GM18870 (cell line): Measurements from ENCODE around the gene GOLGB1.

Experiments used
- ATAC-seq: cut with Tn5 transposase; IDR thresholded peaks from one replicate; pipeline ENCODE4 v1.9.1; 2021; ENCODE audit warnings: moderate library complexity; ENCODE audit not compliant: unreplicated experiment

Gene GOLGB1

GRCh38 chr3:121645054-121645453 lies 104.5 kb downstream of the GOLGB1 start:
- no peak for ATAC-seq

DNA sequence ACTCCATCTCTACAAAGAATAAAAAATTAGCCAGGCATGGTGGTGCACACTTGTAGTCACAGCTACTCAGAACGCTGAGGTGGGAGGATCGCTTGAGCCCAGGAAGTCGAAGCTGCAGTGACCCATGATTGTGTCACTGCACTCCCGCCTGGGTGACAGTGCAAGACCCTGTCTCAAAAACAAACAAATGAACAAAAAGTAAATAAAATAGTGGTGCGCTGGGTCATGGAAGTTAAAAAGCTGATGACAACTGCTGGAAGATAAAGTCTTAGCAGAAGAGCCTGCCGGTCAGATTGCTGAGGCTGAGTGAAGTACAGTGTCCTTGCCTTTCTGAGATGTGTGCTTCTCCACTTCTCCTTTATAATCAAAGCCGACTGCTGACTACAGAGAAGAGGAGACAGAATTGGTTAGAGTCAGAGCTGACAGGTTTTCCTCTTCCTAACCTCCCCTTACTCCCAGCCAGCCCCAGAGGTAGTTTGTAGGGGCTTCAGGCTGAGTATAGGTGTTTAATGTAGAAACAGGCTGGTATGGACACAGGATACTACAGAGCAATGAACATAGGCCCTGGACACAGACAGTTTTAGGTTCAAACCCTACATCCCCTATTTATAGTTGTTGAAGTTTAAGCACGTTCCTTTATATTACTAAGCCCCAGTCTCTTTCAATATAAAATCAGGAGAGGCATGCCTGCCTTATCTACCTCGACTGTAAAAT lies 106.8 kb downstream of the GOLGB1 start:
- ATAC-seq, result no peak

DNA sequence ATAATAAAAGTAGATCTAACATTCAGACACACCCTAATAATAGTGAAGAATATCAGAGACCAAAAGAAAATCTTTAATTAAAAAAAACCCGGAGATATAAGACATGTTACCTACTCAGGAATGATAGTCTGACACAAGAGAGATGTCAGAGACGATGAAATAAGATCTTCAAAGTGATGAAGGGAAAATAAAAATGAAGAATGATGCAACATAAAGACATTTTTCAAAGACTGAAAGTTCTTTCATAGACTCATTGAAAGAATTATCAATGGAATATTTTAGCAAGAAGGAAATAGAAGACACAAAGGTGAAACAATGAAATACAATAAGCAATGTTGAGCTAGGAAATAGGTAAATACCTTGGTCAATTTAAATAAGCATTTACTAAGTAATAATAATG lies 108.4 kb downstream of the GOLGB1 start:
- no peak for ATAC-seq

GRCh38 chr3:121637922-121638321 lies 111.6 kb downstream of the GOLGB1 start:
- ATAC-seq, result no peak

DNA sequence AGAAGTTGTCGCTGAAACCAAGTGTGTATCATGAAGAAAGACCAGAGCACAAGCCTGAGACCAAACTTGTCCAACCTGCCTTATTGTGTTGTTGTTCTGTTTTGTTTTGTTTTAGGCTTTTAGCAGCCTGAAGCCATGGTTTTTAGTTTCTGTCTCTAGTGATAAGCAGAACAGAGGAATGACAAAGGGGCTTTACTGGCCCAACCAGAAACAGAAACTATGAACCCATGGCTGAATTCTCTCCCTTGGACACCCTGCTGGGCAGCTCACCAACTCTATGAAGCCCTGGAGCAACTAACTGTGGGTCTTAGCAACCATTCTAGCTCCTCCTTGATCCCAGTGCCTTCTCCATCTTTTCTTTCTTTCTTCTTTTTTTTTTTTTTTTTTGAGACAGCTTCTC lies 119.2 kb downstream of the GOLGB1 start:
- no peak for ATAC-seq

DNA sequence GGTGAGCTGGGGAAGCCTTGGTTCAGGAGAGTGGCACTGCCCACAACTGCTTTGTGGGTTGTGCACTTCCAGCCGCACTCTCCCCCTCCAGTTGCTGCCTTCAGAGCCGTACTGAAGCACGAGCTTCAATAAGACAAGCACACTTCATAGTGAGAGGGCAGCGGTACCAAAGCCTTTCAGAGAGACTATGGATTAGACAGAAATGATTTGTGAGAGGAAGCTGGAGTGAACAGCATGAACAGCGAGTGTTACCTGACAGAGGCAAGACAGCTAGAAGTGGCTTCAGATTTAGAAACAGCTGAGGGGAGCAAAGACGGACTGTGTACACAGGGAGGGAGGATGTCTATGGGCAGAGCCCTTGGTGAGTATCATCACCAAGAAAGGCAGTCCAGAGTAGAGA lies 119.9 kb downstream of the GOLGB1 start:
- no peak for ATAC-seq

DNA sequence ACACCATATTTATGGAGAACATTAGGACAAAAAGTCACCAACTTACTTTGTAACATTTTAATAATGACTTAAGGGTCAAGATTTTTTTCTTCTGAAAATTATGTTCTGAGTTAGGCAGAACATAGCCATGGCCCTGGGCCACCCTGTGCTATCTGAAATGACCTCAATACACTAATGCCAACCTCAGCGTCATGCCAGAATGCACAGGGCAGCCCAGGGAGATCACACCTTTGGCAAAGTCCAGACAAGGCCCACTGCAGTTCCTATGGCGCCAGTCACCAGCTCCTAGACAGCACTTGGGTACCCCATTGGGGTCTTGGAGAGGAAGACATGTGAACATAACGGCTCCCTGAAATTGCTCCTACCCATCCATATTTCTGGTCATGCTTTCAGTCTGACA lies 121.9 kb downstream of the GOLGB1 start:
- ATAC-seq, result no peak

DNA sequence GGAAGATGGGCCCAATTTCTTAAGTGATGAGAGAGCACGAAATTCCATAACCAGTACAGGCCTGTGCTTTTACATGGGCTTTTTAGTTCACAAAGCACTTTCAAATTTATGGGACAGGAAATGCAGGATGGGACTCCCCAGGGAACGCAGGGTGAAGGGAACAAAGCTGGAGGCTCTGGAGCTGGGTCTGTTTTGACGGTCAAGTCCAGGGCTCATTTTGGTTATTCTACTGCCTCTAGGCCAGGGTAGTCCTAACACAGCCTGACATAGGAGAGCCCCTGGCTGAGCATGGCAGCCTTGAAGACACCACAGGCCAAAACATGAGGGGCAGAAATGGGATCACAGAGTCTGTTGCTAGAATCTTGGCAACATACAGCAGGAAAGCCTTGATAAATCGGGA lies 122.3 kb downstream of the GOLGB1 start:
- no peak for ATAC-seq

DNA sequence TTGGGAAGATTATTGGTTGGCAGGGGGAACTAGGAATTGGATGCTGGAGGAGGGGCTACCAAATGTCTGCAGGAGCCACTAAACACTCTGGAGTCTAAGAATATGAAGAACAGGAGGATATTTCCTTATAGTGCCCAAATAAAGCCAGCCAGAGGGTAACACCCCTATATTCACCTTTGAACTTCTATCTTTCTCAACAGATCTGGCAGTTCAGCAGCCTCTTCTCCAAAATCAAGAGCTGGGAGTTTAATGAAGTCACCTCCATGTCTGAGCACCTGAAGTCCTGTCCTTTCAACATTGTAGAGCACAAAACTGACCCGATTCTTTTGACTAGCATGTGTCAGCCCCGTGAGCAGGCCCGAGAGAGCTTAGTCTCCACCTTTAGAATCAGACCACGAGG lies 123.0 kb downstream of the GOLGB1 start:
- no peak for ATAC-seq

- ATAC-seq, result no peak
Observed at GRCh38 chr3:121624147-121624899, 125.2 kb downstream of the GOLGB1 start.

DNA sequence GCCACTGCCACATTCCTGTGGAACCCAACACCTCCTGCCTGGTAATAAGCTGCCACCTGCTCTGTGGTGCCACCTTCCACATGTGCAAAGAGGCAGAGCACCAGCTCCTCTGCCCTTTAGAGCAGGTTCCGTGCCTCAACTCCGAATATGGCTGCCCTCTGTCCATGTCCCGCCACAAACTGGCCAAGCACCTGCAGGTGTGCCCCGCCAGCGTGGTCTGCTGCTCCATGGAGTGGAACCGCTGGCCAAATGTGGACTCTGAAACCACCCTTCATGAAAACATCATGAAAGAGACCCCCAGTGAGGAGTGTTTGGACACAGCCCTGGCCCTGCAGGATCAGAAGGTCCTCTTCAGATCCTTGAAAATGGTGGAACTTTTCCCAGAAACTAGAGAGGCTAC lies 128.1 kb downstream of the GOLGB1 start:
- ATAC-seq, result no peak

DNA sequence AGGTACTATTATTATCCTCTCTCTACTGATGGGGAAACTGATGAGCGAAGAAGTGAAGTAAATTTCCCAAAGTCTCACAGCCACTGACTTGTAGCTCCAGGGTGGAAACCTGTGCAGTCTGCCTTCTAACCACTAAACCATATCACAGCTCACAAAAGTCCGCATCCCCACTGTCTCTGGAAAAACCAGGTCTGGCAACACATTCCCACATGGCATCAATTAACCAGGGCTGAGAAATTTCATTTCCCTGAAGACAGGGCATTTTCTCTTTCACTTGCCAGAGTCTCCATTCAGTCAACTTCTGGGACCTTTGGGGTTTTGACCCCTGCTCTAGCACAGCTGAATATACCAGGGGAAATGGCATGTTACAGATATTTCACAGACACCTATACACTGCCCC lies 129.8 kb downstream of the GOLGB1 start:
- no peak for ATAC-seq
